ENCODE measurements around the gene GBP2.
"Not testable (repeated sequence)": the region's sequence is repeated elsewhere in the genome, so short reads cannot be mapped to it uniquely, and the experiment has no call there.

DNA sequence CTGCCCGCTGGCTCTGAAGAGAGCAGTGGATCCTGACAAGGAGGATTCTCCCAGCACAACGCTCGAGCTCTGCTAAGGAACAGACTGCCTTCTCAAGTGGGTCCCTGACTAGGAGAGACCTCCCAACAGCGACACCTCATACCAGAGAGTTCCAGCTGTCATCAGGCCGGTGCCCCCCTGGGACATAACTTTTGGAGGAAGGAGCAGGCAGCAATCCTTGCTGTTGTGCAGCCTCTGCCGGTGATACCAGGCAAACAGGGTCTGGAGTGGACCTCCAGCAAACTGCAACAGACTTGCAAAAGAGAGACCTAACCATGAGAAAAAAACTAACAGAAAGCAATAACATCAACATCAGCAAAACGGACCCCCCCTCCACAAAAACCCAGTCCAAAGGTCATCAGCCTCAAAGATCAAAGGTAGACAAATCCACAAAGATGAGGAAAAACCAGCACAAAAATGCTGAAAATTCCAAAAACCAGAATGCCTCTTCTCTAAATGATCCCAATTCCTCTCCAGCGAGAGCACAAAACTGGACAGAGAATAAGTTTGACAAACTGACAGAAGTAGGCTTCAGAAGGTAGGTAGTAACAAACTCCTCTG is 53.3 kb downstream of the GBP2 start:
- TF ChIP-seq PPARA (CRISPR knock-in tag; IDR thresholded peaks at IDR 0.05; ENCODE audit: borderline replicate concordance); CREB5 (CRISPR knock-in tag; IDR thresholded peaks at IDR 0.05; ENCODE audit: low read depth); ZFP30 (CRISPR knock-in tag; IDR thresholded peaks at IDR 0.05); SNAI2 (CRISPR knock-in tag; IDR thresholded peaks at IDR 0.05); CSDC2 (CRISPR knock-in tag; IDR thresholded peaks at IDR 0.05); TCF4 (CRISPR knock-in tag; IDR thresholded peaks at IDR 0.05; ENCODE audit: borderline replicate concordance); BACH2 (CRISPR knock-in tag; IDR thresholded peaks at IDR 0.05; ENCODE audit: borderline replicate concordance); GLIS3 (CRISPR knock-in tag; IDR thresholded peaks at IDR 0.05); TOX (CRISPR knock-in tag; IDR thresholded peaks at IDR 0.05; ENCODE audit: borderline replicate concordance): not testable (repeated sequence)
- TF ChIP-seq, protein P1, sequence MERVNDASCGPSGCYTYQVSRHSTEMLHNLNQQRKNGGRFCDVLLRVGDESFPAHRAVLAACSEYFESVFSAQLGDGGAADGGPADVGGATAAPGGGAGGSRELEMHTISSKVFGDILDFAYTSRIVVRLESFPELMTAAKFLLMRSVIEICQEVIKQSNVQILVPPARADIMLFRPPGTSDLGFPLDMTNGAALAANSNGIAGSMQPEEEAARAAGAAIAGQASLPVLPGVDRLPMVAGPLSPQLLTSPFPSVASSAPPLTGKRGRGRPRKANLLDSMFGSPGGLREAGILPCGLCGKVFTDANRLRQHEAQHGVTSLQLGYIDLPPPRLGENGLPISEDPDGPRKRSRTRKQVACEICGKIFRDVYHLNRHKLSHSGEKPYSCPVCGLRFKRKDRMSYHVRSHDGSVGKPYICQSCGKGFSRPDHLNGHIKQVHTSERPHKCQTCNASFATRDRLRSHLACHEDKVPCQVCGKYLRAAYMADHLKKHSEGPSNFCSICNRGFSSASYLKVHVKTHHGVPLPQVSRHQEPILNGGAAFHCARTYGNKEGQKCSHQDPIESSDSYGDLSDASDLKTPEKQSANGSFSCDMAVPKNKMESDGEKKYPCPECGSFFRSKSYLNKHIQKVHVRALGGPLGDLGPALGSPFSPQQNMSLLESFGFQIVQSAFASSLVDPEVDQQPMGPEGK (CRISPR knock-in tag; IDR thresholded peaks at IDR 0.05; ENCODE audit: borderline replicate concordance) = not testable (repeated sequence)

Measured in SK-N-SH treated with all-trans-retinoic acid at 6 μM for 48 hours (cell line).